Caco-2 (cell line): ENCODE results near the gene GSTK1. TPM values are rescaled to one million over a fixed set of nuclear protein-coding genes. Genes with fewer than 3 reads are reported as not detected.

Experiments used
- BruUV-seq: library from RNA; stranded (reverse); fragments of 400-500 nt; replicated peaks from 2 replicates; lab custom pipeline; 2021; lab: Mats Ljungman, UMichigan
- CTCF ChIA-PET: fragments of 300-600 bp; sonication (Branson Sonifier 250); formaldehyde crosslinking; loops from one replicate; lab custom pipeline; 2022; ENCODE audit warnings: antibody characterized with exemption; lab: Charles Lee
- POLR2A ChIA-PET: fragments of 300-600 bp; sonication (Branson Sonifier 250); formaldehyde crosslinking; loops from one replicate; lab custom pipeline; 2022; ENCODE audit warnings: antibody characterized with exemption; lab: Charles Lee
- DNase-seq, 2 experiments: peaks; one replicate each; pipeline versions ENCODE4 v3.0.0 to v3.0.0-alpha.2; 2020 to 2022
- H3K27me3 ChIP-seq: replicated peaks from 2 replicates; pipeline ENCODE4 v1.6.0; 2011; ENCODE audit warnings: low read length; ENCODE audit not compliant: control insufficient read depth, insufficient read depth
- H3K36me3 ChIP-seq: 2 replicates; pipeline ENCODE4 v1.5.1; 2011; ENCODE audit warnings: low read length; ENCODE audit not compliant: control insufficient read depth, insufficient read depth
- H3K4me1 ChIP-seq: fragments of 250-450 bp; sonication (Bioruptor Pico); 2 replicates; pipeline ENCODE4 v1.5.1; 2020; ENCODE audit warnings: mild to moderate bottlenecking
- H3K4me3 ChIP-seq: 2 replicates; pipeline ENCODE4 v1.5.1; 2011; ENCODE audit warnings: low read depth, mild to moderate bottlenecking, control low read depth, low read length
- H3K9me3 ChIP-seq: fragments of 250-450 bp; sonication (Bioruptor Pico); 2 replicates; pipeline ENCODE4 v1.5.1; 2020; ENCODE audit warnings: mild to moderate bottlenecking, moderate library complexity
- H3K27ac Mint-ChIP-seq: one replicate; pipeline ENCODE4 v1.8.0; 2022; ENCODE audit warnings: mixed read lengths; ENCODE audit not compliant: unreplicated experiment
- H3K27me3 Mint-ChIP-seq: one replicate; pipeline ENCODE4 v1.8.0; 2022; ENCODE audit warnings: mixed read lengths; ENCODE audit not compliant: insufficient read depth, unreplicated experiment
- H3K36me3 Mint-ChIP-seq: one replicate; pipeline ENCODE4 v1.8.0; 2022; ENCODE audit warnings: mild to moderate bottlenecking, mixed read lengths; ENCODE audit not compliant: insufficient read depth, unreplicated experiment
- H3K4me1 Mint-ChIP-seq: one replicate; pipeline ENCODE4 v1.8.0; 2022; ENCODE audit warnings: low read depth, mixed read lengths; ENCODE audit not compliant: unreplicated experiment
- H3K4me3 Mint-ChIP-seq: one replicate; pipeline ENCODE4 v1.8.0; 2022; ENCODE audit warnings: mild to moderate bottlenecking, moderate library complexity, mixed read lengths; ENCODE audit not compliant: unreplicated experiment
- H3K9me3 Mint-ChIP-seq: one replicate; pipeline ENCODE4 v1.8.0; 2022; ENCODE audit warnings: mixed read lengths; ENCODE audit not compliant: unreplicated experiment
- intact Hi-C: fragments of 100-400 bp; cut with micrococcal nuclease; formaldehyde crosslinking; loops from one replicate; pipeline ENCODE4 v1.10.0; 2022; ENCODE audit not compliant: unreplicated experiment
- total RNA-seq: library from RNA; stranded (reverse); gene quantifications from 2 replicates; pipeline ENCODE4 v1.2.3, GENCODE V29; 2022
- TF ChIP-seq, protein P1 (sequence below), 2 experiments: fragments of 200-600 bp in 1 of 2; IDR thresholded peaks; 1 replicate in 1 of 2; 2 replicates in 1 of 2; pipeline versions ENCODE4 v1.5.1 to v1.8.0; 2011 to 2022; ENCODE audit warnings: antibody characterized with exemption in 1 of 2, control low read depth in 1 of 2, inconsistent platforms in 1 of 2, low read depth in 1 of 2, low read length in 1 of 2, mild to moderate bottlenecking in 1 of 2, moderate library complexity in 1 of 2; ENCODE audit not compliant: insufficient read depth in 1 of 2, severe bottlenecking in 1 of 2, unreplicated experiment in 1 of 2

GSTK1 gene
- total RNA-seq, 1 experiment from 2014 or later = 134 TPM

DNA sequence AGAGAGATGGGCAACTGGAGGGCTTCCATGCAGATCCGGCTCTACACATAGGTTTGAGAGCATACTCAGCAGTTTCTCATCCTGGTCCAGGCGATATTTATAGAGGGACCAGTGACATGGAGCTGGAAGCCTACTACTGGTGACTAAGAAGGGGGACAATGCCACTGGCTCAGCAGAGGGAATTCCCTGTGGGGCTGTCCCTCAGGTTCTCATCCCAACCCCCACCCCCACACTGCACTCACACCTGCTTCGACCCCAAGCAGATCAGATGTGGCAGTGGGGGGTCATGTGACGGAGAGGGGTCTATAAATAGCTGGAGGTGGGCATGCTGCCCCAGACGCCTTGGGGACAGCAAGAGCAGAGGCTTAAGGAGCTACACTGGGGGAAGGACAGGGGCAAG lies 52.5 kb downstream of the GSTK1 start, which contains the start of gene CLCN1:
Gene CLCN1 (plus strand): TSS at position 336 of the 400 bp plus-strand sequence. CDS start 102 bp downstream, outside the sequence.
- intact Hi-C loops = no loop called here
- CTCF ChIA-PET = no interaction called here
- Histone ChIP-seq H3K9me3 (no peaks in the 10 kb centered on the region), H3K27me3 (no peaks in the 10 kb centered on the region), H3K4me1 (peaks cover 14% of the 10 kb centered on the region), H3K4me3 (no peak within 1 kb of the TSS), H3K36me3 (no peaks in the 10 kb centered on the region)
- no peak for DNase-seq
- H3K9me3 Mint-ChIP-seq = no peaks in the 10 kb centered on the region
- H3K27me3 Mint-ChIP-seq = no peaks in the 10 kb centered on the region
- H3K27ac Mint-ChIP-seq = peak within 1 kb of the TSS; percentile 54
- no peaks in the 10 kb centered on the region for H3K36me3 Mint-ChIP-seq
- TF ChIP-seq, protein P1, sequence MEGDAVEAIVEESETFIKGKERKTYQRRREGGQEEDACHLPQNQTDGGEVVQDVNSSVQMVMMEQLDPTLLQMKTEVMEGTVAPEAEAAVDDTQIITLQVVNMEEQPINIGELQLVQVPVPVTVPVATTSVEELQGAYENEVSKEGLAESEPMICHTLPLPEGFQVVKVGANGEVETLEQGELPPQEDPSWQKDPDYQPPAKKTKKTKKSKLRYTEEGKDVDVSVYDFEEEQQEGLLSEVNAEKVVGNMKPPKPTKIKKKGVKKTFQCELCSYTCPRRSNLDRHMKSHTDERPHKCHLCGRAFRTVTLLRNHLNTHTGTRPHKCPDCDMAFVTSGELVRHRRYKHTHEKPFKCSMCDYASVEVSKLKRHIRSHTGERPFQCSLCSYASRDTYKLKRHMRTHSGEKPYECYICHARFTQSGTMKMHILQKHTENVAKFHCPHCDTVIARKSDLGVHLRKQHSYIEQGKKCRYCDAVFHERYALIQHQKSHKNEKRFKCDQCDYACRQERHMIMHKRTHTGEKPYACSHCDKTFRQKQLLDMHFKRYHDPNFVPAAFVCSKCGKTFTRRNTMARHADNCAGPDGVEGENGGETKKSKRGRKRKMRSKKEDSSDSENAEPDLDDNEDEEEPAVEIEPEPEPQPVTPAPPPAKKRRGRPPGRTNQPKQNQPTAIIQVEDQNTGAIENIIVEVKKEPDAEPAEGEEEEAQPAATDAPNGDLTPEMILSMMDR (IDR thresholded peaks at IDR 0.05; ENCODE audit: insufficient read depth in 1 of 2, low read depth in 1 of 2, low read length in 1 of 2, severe bottlenecking in 1 of 2, unreplicated experiment in 1 of 2) = no peak
- no peak within 1 kb of the TSS for H3K4me3 Mint-ChIP-seq
- BruUV-seq = no TSS peak
- H3K4me1 Mint-ChIP-seq = peaks cover 23% of the 10 kb centered on the region
- POLR2A ChIA-PET = no interaction called here

GRCh38 chr7:143316492-143316891 lies 53.3 kb downstream of the GSTK1 start:
- CTCF ChIA-PET = no interaction called here
- H3K4me1 Mint-ChIP-seq = peaks cover 23% of the 10 kb centered on the region
- H3K27ac Mint-ChIP-seq = peak overlapping the region; percentile 54
- H3K27me3 Mint-ChIP-seq = no peaks in the 10 kb centered on the region
- Histone ChIP-seq H3K9me3 (no peaks in the 10 kb centered on the region), H3K27me3 (no peaks in the 10 kb centered on the region), H3K4me3 (no peak overlapping the region), H3K36me3 (no peaks in the 10 kb centered on the region), H3K4me1 (peaks cover 14% of the 10 kb centered on the region)
- intact Hi-C loops = no loop called here
- no peaks in the 10 kb centered on the region for H3K9me3 Mint-ChIP-seq
- no peak overlapping the region for H3K4me3 Mint-ChIP-seq
- DNase-seq = no peak
- no TSS peak for BruUV-seq
- TF ChIP-seq, protein P1 (IDR thresholded peaks at IDR 0.05; ENCODE audit: insufficient read depth in 1 of 2, low read depth in 1 of 2, low read length in 1 of 2, severe bottlenecking in 1 of 2, unreplicated experiment in 1 of 2) = no peak
- H3K36me3 Mint-ChIP-seq = no peaks in the 10 kb centered on the region
- POLR2A ChIA-PET = interaction anchor here (0.5 to 0.6 kb wide), 2 partner anchors 34 to 95 kb away, joined by 3 read pairs; partner anchors contain the start of gene TAS2R40

DNA sequence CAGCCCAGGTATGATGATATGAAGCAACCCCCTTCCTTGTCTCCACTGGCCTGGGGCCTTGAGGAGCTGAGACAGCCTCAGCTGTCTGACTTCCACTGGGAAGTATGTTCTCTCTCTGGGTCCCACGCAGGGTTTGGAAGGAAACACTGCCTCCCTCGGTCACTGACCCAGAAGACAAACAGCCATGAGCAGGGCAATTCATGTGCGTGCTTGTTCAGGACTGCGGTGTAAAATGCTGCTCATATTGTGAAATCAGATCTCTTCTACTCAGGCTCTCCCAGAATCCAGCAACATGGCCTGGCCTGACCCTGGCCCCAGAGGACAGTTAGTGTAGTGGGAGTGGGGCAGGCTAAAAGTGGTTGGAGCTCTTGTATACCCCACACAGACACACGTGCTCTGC lies 55.4 kb downstream of the GSTK1 start:
- peaks cover 23% of the 10 kb centered on the region for H3K4me1 Mint-ChIP-seq
- Histone ChIP-seq H3K4me3 (no peak overlapping the region), H3K4me1 (peaks cover 14% of the 10 kb centered on the region), H3K9me3 (no peaks in the 10 kb centered on the region), H3K36me3 (no peaks in the 10 kb centered on the region; the same call in 1 of the 2 replicates), H3K27me3 (no peaks in the 10 kb centered on the region)
- no peaks in the 10 kb centered on the region for H3K27me3 Mint-ChIP-seq
- no peaks in the 10 kb centered on the region for H3K36me3 Mint-ChIP-seq
- no peak overlapping the region for H3K27ac Mint-ChIP-seq
- H3K9me3 Mint-ChIP-seq = no peaks in the 10 kb centered on the region
- intact Hi-C loops = no loop called here
- CTCF ChIA-PET = no interaction called here
- no TSS peak for BruUV-seq
- TF ChIP-seq, protein P1 (IDR thresholded peaks at IDR 0.05; ENCODE audit: insufficient read depth in 1 of 2, low read depth in 1 of 2, low read length in 1 of 2, severe bottlenecking in 1 of 2, unreplicated experiment in 1 of 2) = no peak
- peak in 1 of 2 experiments; percentile 24 for DNase-seq
- no peak overlapping the region for H3K4me3 Mint-ChIP-seq
- POLR2A ChIA-PET = interaction anchor here (0.9 kb wide), 1 partner anchor 55 kb away, joined by 3 read pairs; the partner anchor contains the start of gene GSTK1

Other genes starting within 250 kb of the GSTK1 start
- gene OR9A2, start 236.3 kb upstream of the GSTK1 start, total RNA-seq = not detected in 2 replicates
- not detected in 2 replicates for gene OR6V1, start 211.1 kb upstream of the GSTK1 start, total RNA-seq
- not detected in 2 replicates for gene PIP, start 131.4 kb upstream of the GSTK1 start, total RNA-seq
- not detected in 2 replicates for gene TAS2R39, start 80.0 kb upstream of the GSTK1 start, total RNA-seq
- gene TAS2R40, start 41.4 kb upstream of the GSTK1 start, total RNA-seq = not detected in 2 replicates
- gene TMEM139, start 21.5 kb downstream of the GSTK1 start, total RNA-seq = 19.1 and 26.2 TPM in 2 replicates
- gene CASP2, start 24.9 kb downstream of the GSTK1 start, total RNA-seq = 51.7 and 62.0 TPM in 2 replicates
- gene CLCN1, start 52.7 kb downstream of the GSTK1 start, total RNA-seq = 1.8 and 1.9 TPM in 2 replicates
- 20.2 and 22.3 TPM in 2 replicates for gene FAM131B, start 99.3 kb downstream of the GSTK1 start, total RNA-seq
- gene ZYX, start 117.9 kb downstream of the GSTK1 start, total RNA-seq = 147 and 160 TPM in 2 replicates
- 66.6 and 69.2 TPM in 2 replicates for gene EPHA1, start 145.4 kb downstream of the GSTK1 start, total RNA-seq
- gene TAS2R60, start 180.0 kb downstream of the GSTK1 start, total RNA-seq = not detected in 2 replicates
- gene TAS2R41, start 214.4 kb downstream of the GSTK1 start, total RNA-seq = not detected in 2 replicates